H4 (cell line): Measurements from ENCODE around the gene ARSJ. TPM values are rescaled to one million over a fixed set of nuclear protein-coding genes. Genes with fewer than 3 reads are reported as not detected.
"Not testable (repeated sequence)": the region's sequence is repeated elsewhere in the genome, so short reads cannot be mapped to it uniquely, and the experiment has no call there.

Source experiments
- DNase-seq: peaks from one replicate; pipeline ENCODE4 v3.0.0-alpha.2; 2015; ENCODE audit warnings: low spot score
- total RNA-seq: library from RNA; depleted of rRNA; stranded (reverse); fragments of >200 nt; shearing (Covaris generic); gene quantifications from 2 replicates; pipeline ENCODE4 v1.2.3, GENCODE V29; 2014

The ARSJ gene
- total RNA-seq, 1 experiment from 2014 or later = 21.4 TPM

- DNase-seq = peak; percentile 92
Observed at GRCh38 chr4:113958766-113959538, 20.5 kb downstream of the ARSJ start.

- no peak for DNase-seq
Observed at GRCh38 chr4:113957956-113958355, 21.5 kb downstream of the ARSJ start.

GRCh38 chr4:113955948-113956347, 23.5 kb downstream of the ARSJ start:
- DNase-seq = no peak

- no peak for DNase-seq
Observed at GRCh38 chr4:113955411-113955810, 24.0 kb downstream of the ARSJ start.

GRCh38 chr4:113953888-113954287, 25.6 kb downstream of the ARSJ start:
- no peak for DNase-seq

GRCh38 chr4:113952452-113953029, 26.9 kb downstream of the ARSJ start:
- DNase-seq = peak; percentile 58

GRCh38 chr4:113951263-113951662, 28.2 kb downstream of the ARSJ start:
- no peak for DNase-seq

GRCh38 chr4:113950207-113950606, 29.2 kb downstream of the ARSJ start:
- no peak for DNase-seq

GRCh38 chr4:113947484-113947883, 32.0 kb downstream of the ARSJ start:
- no peak for DNase-seq

- no peak for DNase-seq
Observed at GRCh38 chr4:113945906-113946305, 33.5 kb downstream of the ARSJ start.

- DNase-seq = no peak
Observed at GRCh38 chr4:113943863-113944262, 35.6 kb downstream of the ARSJ start.

GRCh38 chr4:113943085-113943484, 36.4 kb downstream of the ARSJ start:
- DNase-seq = no peak

- DNase-seq = no peak
Observed at GRCh38 chr4:113941836-113942235, 37.6 kb downstream of the ARSJ start.

- not testable (repeated sequence) for DNase-seq
Observed at GRCh38 chr4:113940103-113940502, 39.3 kb downstream of the ARSJ start.

- no peak for DNase-seq
Observed at GRCh38 chr4:113935190-113935589, 44.3 kb downstream of the ARSJ start.

- not testable (repeated sequence) for DNase-seq
Observed at GRCh38 chr4:113924706-113925105, 54.7 kb downstream of the ARSJ start.

GRCh38 chr4:113921089-113921794, 58.2 kb downstream of the ARSJ start:
- DNase-seq = no peak

- DNase-seq = no peak
Observed at GRCh38 chr4:113919611-113920010, 59.8 kb downstream of the ARSJ start.

- DNase-seq = no peak
Observed at GRCh38 chr4:113919145-113919544, 60.3 kb downstream of the ARSJ start.

- DNase-seq = no peak
Observed at GRCh38 chr4:113908829-113909228, 70.6 kb downstream of the ARSJ start.

GRCh38 chr4:113907559-113907958, 71.9 kb downstream of the ARSJ start:
- DNase-seq = no peak

GRCh38 chr4:113905301-113905700, 74.1 kb downstream of the ARSJ start:
- DNase-seq = no peak

- DNase-seq = no peak
Observed at GRCh38 chr4:113904877-113905276, 74.6 kb downstream of the ARSJ start.
